ENCODE measurements around the gene MYL6.
"Not testable (repeated sequence)": the region's sequence is repeated elsewhere in the genome, so short reads cannot be mapped to it uniquely, and the experiment has no call there.

MYL6 gene

DNA sequence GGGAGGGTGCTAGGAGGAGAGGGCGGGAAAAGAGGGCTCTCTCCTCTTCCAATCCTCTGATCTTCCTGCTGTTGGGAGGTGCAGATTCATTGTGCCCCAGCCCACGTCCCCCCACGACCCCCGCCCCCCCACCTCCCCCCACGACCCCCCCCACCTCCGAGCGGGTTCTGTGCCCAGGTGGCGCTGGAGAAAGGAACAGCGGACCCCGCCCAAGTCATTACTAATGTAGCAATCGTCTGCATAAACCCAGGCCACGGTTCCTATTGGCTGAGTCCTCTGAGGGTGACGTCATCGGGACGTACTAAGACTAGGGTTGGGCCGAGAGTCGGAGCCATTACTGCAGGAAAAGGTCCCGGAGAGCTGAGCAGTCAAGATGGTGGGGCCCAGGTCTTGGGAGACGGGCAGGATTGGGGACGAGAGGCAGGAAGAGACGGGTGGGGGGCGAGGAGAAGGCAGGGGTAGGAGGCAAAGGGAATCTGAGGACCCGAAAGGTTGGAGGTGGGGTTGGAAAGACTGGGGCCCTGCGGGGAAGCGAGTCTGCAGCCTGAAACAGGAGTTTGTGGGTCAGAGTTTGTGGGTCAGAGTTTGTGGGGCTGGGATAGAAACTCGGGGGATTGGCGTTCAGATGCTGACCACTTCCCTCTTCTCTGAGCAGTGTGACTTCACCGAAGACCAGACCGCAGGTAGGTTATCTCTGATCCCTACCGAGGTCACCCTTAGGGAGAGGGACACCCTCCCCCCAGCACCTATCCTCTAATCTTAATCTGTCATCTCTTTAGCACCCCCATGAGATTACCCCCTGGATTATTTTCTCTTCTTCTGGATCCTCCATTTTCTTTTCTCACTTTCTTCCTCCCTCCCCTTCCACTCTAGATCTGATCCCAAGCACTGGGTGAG lies at the start of gene MYL6:
Gene MYL6 (plus strand): TSS at position 331 of the 897 bp plus-strand sequence. CDS start 43 bp downstream, at position 374.
- DNase-seq (ENCODE audit: low read depth in 2 of 2) = peak; percentile 86 to 88

GRCh38 chr12:56110571-56110970 lies 47.6 kb upstream of the MYL6 start:
- DNase-seq (ENCODE audit: low read depth in 2 of 2) = no peak

DNA sequence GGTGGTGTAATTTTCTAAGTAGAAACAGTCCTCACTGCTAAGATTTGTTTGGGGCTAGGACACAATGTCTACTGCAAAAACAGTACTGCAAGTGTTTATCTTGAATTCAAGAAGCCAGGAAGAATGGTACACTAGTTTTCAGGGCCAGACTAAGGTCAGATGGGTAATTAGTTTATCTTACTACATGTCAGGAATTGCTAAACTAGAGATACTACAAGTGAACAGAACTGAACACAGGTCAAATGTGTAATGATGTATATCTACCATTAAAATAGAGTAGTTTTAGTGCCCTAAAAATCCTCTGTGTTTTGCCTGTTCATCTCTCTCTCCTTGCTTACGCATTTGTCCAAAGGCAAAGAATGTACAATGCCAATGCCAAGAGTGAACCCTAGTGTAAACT lies 44.1 kb upstream of the MYL6 start:
- no peak for DNase-seq (ENCODE audit: low read depth in 2 of 2)

DNA sequence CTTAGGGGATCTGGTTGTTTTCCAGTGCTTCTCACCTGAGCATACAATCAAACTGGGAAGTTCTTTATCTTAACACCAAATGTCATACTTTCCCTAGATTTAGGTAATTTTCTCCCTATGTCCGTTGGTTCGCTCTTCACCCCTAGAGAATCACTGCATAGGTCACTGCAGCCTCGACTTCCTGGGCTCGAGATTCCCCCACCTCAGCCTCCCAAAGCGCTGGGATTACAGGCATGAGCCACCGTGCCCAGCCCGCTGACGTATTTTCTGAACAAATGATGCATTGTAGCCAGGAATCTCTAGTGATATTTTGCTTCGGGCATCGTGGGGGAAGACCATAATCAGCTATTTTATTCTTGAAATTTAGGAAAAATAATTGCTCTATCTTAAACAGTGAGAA lies 42.8 kb upstream of the MYL6 start:
- no peak for DNase-seq (ENCODE audit: low read depth in 2 of 2)

GRCh38 chr12:56116267-56117081 lies 41.7 kb upstream of the MYL6 start, which contains the start of gene RPL41:
Gene RPL41 (plus strand): TSS chr12:56116633.
- peak; percentile 90 to 92 for DNase-seq (ENCODE audit: low read depth in 2 of 2)

DNA sequence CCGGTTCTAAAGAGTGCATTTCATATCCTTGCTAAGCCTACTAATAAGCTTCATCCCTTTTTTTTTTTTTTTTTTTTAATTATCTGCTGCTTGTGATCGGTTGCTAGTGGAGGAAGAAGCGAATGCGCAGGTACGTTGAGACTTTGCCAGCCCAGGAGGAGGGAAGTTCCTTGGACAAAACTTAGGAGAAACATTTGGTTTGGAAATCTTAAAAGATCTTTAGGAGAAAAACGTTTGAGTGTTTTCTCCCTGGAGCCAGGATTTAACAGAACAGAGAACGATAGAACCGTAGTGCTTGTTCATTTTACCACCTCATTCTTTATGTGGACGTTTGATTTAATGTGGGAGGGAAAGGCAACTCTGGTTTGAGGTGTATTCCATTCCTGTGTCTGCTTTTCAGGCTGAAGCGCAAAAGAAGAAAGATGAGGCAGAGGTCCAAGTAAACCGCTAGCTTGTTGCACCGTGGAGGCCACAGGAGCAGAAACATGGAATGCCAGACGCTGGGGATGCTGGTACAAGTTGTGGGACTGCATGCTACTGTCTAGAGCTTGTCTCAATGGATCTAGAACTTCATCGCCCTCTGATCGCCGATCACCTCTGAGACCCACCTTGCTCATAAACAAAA lies 41.0 kb upstream of the MYL6 start:
- not testable (repeated sequence) for DNase-seq (ENCODE audit: low read depth in 2 of 2)

DNA sequence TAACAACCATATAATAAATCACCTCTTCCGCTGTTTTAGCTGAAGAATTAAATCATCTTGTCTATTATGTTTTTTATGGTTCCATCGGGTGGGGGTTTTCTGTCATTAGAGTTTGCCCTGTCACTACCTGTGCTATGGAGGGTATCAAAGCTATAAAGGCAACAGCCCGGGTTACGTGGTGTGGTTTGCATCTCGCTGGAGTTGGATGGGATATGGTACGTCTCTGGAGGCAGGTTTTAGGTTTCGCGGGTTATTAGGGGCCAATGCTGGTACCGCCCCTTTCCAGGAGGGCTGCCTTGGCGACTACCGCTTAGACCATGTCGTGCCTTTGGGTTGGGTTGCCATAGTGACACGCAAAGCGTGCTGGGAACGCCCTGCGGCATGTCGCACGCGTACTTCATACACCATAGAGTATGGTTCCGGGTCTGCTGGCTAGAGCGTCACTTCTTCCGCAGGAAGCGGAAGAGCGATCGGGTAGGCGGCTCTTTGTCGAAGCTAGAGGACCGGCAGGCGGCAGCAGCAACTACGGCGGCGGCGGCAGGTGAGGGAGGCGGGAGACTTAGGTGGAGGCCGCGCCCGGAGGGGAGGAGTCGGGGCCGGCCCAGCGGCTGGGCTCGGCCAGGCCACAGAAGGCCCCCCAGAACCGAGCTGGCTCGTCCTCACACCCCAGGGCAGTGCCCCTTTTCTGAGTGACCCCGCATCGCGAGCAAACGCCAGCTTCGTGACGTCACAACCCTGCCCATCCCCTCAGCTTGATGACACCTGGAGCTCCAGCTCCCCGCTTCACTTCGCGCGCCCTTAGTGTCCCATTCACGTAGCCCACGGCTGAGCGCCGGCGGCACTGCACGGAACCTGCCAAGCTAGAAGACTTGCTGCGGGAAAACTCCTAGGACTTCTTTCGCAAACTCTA lies 40.1 kb upstream of the MYL6 start, which contains the start of gene ZC3H10:
Gene ZC3H10 (plus strand): TSS at position 489 of the 910 bp plus-strand sequence. CDS start 2,297 bp downstream, outside the sequence.
- DNase-seq (ENCODE audit: low read depth in 2 of 2) = peak; percentile 95 to 97

DNA sequence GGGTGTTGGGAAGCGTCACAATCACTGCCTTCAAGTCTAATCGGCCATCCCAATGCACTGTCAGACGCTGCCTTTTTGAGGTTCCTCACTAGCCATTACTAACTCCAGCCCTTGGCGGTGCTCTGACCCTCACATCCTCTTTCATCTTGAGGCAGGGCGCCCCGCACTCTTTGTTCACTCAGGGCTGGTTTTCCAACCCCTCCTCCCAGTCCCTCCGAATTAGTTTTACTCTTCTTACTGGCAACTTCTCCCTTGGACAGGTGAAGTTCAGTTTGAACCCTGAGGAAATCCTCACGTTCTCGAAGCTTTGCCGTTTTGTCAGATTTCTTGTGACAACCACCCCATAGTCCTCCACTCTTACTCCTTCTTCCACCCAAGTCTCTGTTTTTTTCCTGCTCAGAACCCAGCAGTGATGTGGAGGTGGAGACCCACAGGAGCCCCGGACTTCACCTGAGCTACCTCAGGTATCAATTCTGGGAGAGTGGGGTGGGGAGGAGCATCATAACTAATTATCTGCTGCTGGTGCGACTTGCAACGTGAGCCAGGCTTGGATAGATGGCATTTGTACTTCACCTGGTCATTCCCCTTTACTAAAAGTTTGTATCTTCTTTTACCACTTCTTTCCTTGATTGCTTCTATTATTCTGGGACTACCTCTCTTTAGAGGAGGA lies 39.3 kb upstream of the MYL6 start:
- DNase-seq (ENCODE audit: low read depth in 2 of 2) = no peak

DNA sequence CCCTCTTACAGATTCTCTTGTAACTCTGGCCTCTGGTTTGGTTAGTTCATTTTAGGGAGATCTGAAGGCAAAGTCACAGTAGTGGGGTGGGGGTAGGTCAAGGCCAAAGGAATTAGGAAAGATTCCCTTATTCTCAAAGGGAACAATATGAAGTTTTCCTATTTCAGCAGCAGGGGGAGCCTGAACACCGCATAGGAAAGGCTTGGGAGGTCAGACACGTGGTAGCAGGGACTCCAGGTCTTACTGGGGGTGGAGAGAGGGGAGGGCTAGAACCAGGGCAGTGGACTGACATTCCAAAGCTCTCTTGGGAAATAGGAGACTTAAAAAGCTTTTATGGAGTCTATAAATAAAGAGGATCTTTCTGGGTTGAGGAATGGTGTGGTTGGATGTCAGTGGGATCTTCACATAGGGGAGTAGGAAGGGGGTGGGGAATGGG lies 38.8 kb upstream of the MYL6 start:
- DNase-seq (ENCODE audit: low read depth in 2 of 2) = peak; percentile 41 to 51

DNA sequence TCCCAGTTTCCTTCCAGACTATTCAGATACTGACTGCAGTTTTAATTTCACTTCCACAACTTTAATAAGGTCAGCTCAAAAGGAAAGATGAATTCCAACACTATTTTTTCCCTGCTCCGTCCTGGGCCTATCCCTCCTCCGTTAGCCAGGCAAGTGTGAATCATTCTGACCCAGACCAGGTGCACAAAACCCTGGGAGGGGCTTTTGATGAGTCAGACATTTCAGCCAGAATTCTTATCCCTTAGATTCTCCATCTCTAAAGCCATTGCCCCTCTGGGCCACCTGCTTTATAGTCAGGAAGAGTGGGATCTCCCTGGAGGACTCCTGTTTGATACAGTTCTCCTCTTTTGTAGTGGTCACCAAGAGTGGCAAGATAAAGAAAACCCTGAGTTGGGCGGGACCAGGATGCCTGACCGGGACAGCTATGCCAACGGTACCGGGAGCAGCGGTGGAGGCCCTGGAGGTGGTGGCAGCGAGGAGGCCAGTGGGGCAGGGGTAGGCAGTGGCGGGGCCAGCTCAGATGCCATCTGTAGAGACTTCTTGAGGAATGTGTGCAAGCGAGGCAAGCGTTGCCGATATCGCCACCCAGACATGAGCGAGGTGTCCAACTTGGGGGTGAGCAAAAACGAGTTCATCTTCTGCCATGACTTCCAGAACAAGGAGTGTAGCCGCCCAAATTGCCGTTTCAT lies 37.9 kb upstream of the MYL6 start:
- no peak for DNase-seq (ENCODE audit: low read depth in 2 of 2)

GRCh38 chr12:56121204-56121870 lies 36.8 kb upstream of the MYL6 start:
- DNase-seq (ENCODE audit: low read depth in 2 of 2) = no peak

GRCh38 chr12:56122637-56123036 lies 35.5 kb upstream of the MYL6 start:
- no peak for DNase-seq (ENCODE audit: low read depth in 2 of 2)

GRCh38 chr12:56124133-56124532 lies 34.0 kb upstream of the MYL6 start:
- no peak for DNase-seq (ENCODE audit: low read depth in 2 of 2)

GRCh38 chr12:56126732-56127239 lies 31.4 kb upstream of the MYL6 start:
- DNase-seq (ENCODE audit: low read depth in 2 of 2) = no peak

- no peak for DNase-seq (ENCODE audit: low read depth in 2 of 2)
Measured at GRCh38 chr12:56127485-56127887, 30.7 kb upstream of the MYL6 start.

DNA sequence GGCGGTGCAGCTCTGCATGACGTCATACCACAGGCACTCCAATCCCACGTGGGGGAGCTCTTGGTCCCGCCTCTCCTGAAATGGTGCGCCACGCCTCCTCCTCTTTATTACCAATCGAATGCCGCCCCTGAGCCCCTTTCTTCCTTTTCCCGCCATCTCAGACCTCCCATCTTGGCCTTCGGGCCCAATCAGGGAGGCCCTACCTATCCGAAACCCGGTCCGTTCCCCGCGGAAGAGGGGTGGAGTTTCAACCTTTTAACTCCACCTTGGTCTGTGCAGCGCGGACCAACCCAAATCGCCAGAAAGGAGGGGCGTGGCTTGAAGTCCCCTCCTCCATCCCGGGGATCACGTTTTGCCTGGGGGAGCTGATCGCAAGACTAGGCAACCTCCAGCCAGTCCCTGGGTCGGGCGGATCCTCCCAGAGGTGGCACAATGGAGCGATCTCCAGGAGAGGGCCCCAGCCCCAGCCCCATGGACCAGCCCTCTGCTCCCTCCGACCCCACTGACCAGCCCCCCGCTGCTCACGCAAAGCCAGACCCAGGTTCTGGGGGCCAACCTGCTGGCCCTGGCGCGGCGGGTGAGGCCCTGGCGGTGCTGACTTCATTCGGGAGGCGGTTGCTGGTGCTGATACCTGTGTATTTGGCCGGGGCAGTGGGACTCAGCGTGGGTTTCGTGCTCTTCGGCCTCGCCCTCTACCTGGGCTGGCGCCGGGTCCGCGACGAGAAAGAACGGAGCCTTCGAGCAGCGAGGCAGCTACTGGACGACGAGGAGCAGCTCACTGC lies 30.1 kb upstream of the MYL6 start, which contains the start of gene ESYT1:
Gene ESYT1 (plus strand): TSS at position 380 of the 782 bp plus-strand sequence. CDS start 53 bp downstream, at position 433.
- peak; percentile 91 to 93 for DNase-seq (ENCODE audit: low read depth in 2 of 2)

DNA sequence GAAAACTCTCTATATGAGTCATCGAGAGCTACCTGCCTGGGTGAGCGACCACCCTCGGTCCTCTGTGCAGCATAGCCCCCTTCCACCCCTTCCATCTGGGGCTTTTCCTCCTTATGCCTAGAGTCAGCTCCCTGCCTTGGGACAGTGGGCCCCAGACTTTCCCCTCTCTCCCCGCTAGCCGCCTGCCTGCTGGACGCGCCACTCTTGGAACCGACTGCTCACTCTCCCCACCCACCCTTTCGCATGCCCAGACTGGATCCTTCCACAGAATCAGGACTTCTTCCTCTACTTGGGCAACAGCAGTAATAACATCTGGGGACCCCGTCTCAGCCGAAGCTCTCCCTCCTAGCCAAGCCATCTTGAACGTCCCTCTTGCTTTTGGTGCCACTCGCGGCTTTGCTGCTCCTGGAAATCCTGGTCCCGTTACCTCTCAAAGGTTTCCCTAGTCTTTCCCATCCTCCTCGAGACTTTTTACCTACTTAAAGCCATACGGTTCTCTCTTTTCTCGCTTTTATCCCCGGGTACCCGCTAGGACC lies 29.4 kb upstream of the MYL6 start:
- no peak for DNase-seq (ENCODE audit: low read depth in 2 of 2)
